Skin epidermis (tissue), 12 donors: ENCODE results near the gene FPGS.

Experiments used
- H3K27ac ChIP-seq, 21 experiments: fragments of 200-600 bp; sonication (generic) in 11 of 21; one replicate each; pipeline ENCODE4 v1.5.0; 2020; ENCODE audit warnings: mild to moderate bottlenecking in 3 of 21, inconsistent platforms in 2 of 21, moderate library complexity in 2 of 21
- H3K4me3 ChIP-seq, 7 experiments: fragments of 200-600 bp; sonication (generic) in 2 of 7; one replicate each; pipeline ENCODE4 v1.5.0; 2020; ENCODE audit warnings: inconsistent platforms in 2 of 7, mild to moderate bottlenecking in 2 of 7, moderate library complexity in 1 of 7

FPGS gene

GRCh38 chr9:127850286-127850830 lies 47.7 kb downstream of the FPGS start:
- H3K27ac ChIP-seq: peak overlapping the region in 6 of 21 experiments; percentile 19 to 93 (median 44)
- peak overlapping the region in 2 of 7 experiments; percentile 6 to 9 for H3K4me3 ChIP-seq

- H3K27ac ChIP-seq: peak overlapping the region in 19 of 21 experiments; percentile 4 to 96 (median 86)
- peak overlapping the region; percentile 43 to 61 (median 54) for H3K4me3 ChIP-seq
Measured at GRCh38 chr9:127852829-127853228, 50.1 kb downstream of the FPGS start.

- H3K27ac ChIP-seq: peak overlapping the region; percentile 47 to 96 (median 86)
- peak overlapping the region; percentile 43 to 61 (median 54) for H3K4me3 ChIP-seq
Measured at GRCh38 chr9:127853312-127854183, 50.9 kb downstream of the FPGS start.

GRCh38 chr9:127854184-127854806 lies 51.6 kb downstream of the FPGS start, which contains the start of gene ENG:
Gene ENG (minus strand): TSS chr9:127854658. CDS start chr9:127854355, 303 bp downstream.
- Histone ChIP-seq H3K27ac (peak within 1 kb of the TSS; percentile 47 to 96 (median 86)), H3K4me3 (peak within 1 kb of the TSS; percentile 43 to 61 (median 54))

- Histone ChIP-seq H3K4me3 (peak overlapping the region in 6 of 7 experiments; percentile 49 to 61 (median 56)), H3K27ac (peak overlapping the region in 19 of 21 experiments; percentile 78 to 96 (median 86))
Measured at GRCh38 chr9:127854960-127855359, 52.3 kb downstream of the FPGS start.

GRCh38 chr9:127855522-127855921 lies 52.8 kb downstream of the FPGS start:
- no peak overlapping the region for H3K4me3 ChIP-seq
- H3K27ac ChIP-seq: peak overlapping the region in 9 of 21 experiments; percentile 84 to 96 (median 91)

- no peak overlapping the region for H3K4me3 ChIP-seq
- peak overlapping the region in 4 of 21 experiments; percentile 5 to 95 (median 88) for H3K27ac ChIP-seq
Measured at GRCh38 chr9:127856094-127856728, 53.5 kb downstream of the FPGS start.

GRCh38 chr9:127856729-127857116 lies 54.0 kb downstream of the FPGS start:
- no peak overlapping the region for H3K4me3 ChIP-seq
- H3K27ac ChIP-seq: peak overlapping the region in 1 of 21 experiments; percentile 95

- H3K27ac ChIP-seq: peak overlapping the region in 5 of 21 experiments; percentile 1 to 95 (median 13)
- H3K4me3 ChIP-seq: no peak overlapping the region
Measured at GRCh38 chr9:127857278-127857677, 54.6 kb downstream of the FPGS start.

GRCh38 chr9:127858041-127858512 lies 55.4 kb downstream of the FPGS start:
- peak overlapping the region in 3 of 21 experiments; percentile 1 to 32 (median 13) for H3K27ac ChIP-seq
- no peak overlapping the region for H3K4me3 ChIP-seq

GRCh38 chr9:127860260-127860659 lies 57.6 kb downstream of the FPGS start:
- no peak overlapping the region for H3K4me3 ChIP-seq
- no peak overlapping the region for H3K27ac ChIP-seq

- H3K4me3 ChIP-seq: no peak overlapping the region
- no peak overlapping the region for H3K27ac ChIP-seq
Measured at GRCh38 chr9:127860779-127861178, 58.1 kb downstream of the FPGS start.

GRCh38 chr9:127862075-127863011 lies 59.7 kb downstream of the FPGS start:
- Histone ChIP-seq H3K27ac (peak overlapping the region in 19 of 21 experiments; percentile 26 to 79 (median 66)), H3K4me3 (no peak overlapping the region)

- peak overlapping the region in 7 of 21 experiments; percentile 42 to 79 (median 75) for H3K27ac ChIP-seq
- H3K4me3 ChIP-seq: no peak overlapping the region
Measured at GRCh38 chr9:127863191-127863621, 60.5 kb downstream of the FPGS start.
